Thoracic aorta (tissue), 2 donors: ENCODE results near the gene ISG15. TPM values are rescaled to one million over a fixed set of nuclear protein-coding genes. Genes with fewer than 3 reads are reported as not detected.

Source experiments
- ATAC-seq: fragments of 150-250 bp; one replicate; pipeline ENCODE4 v1.8.0; 2017; ENCODE audit warnings: low read depth; ENCODE audit not compliant: insufficient number of reproducible peaks, low FRiP score
- DNase-seq: peaks from one replicate; pipeline ENCODE4 v3.0.0-alpha.2; 2020; ENCODE audit warnings: low spot score
- H3K27ac ChIP-seq, 2 donors: fragments of 200-600 bp; sonication (generic); 1 replicate in 1 of 2; 2 replicates in 1 of 2; pipeline ENCODE4 v1.5.1; 2016; ENCODE audit warnings: mild to moderate bottlenecking in 2 of 2, moderate library complexity in 2 of 2
- H3K27me3 ChIP-seq: fragments of 200-600 bp; sonication (generic); replicated peaks from 2 replicates; pipeline ENCODE4 v1.6.0; 2016; ENCODE audit warnings: mild to moderate bottlenecking; ENCODE audit not compliant: insufficient read depth
- H3K36me3 ChIP-seq: fragments of 200-600 bp; sonication (generic); one replicate; pipeline ENCODE4 v1.5.1; 2016
- H3K4me1 ChIP-seq, 2 donors: fragments of 200-600 bp; sonication (generic); 1 replicate in 1 of 2; 2 replicates in 1 of 2; pipeline versions ENCODE4 v1.5.1 to v1.6.0; 2016; ENCODE audit warnings: low read depth in 2 of 2, mild to moderate bottlenecking in 1 of 2; ENCODE audit not compliant: control insufficient read depth in 1 of 2
- H3K4me3 ChIP-seq: fragments of 200-600 bp; sonication (generic); 2 replicates; pipeline ENCODE4 v1.5.1; 2016; ENCODE audit warnings: mild to moderate bottlenecking
- H3K9me3 ChIP-seq: fragments of 200-600 bp; sonication (generic); 2 replicates; pipeline ENCODE4 v1.5.1; 2016
- CTCF ChIP-seq: fragments of 200-600 bp; sonication (generic); IDR thresholded peaks from one replicate; pipeline ENCODE4 v1.5.1; 2019; ENCODE audit warnings: antibody characterized with exemption
- total RNA-seq, 2 donors: library from RNA; depleted of rRNA; stranded (reverse); fragments of >200 nt; gene quantifications; one replicate each; pipeline versions ENCODE4 v1.1.0 to v1.2.3, GENCODE V29; 2016

ISG15 gene
- total RNA-seq, 2 donors from 2014 or later: 31.5 to 104 TPM

GRCh38 chr1:966135-966703 is 47.1 kb upstream of the ISG15 start, which contains the start of gene PLEKHN1:
TSS of gene PLEKHN1 (plus strand) at chr1:966482. CDS start at chr1:966532, 50 bp downstream.
- no peak for TF ChIP-seq CTCF
- H3K36me3 ChIP-seq: no peaks in the 10 kb centered on the region
- H3K27me3 ChIP-seq: no peaks in the 10 kb centered on the region
- DNase-seq (no peak), ATAC-seq (no peak)
- no peaks in the 10 kb centered on the region for H3K9me3 ChIP-seq
- peaks cover 6 to 14% of the 10 kb centered on the region in 2 donors for H3K4me1 ChIP-seq
- peak within 1 kb of the TSS; percentile 92 for H3K4me3 ChIP-seq
- peak within 1 kb of the TSS in 1 of 2 donors; percentile 48 for H3K27ac ChIP-seq

- no peak for TF ChIP-seq CTCF
- peaks cover 6 to 9% of the 10 kb centered on the region in 2 donors for H3K4me1 ChIP-seq
- peak overlapping the region; percentile 92 for H3K4me3 ChIP-seq
- H3K9me3 ChIP-seq: no peaks in the 10 kb centered on the region
- peak overlapping the region in 1 of 2 donors; percentile 48 for H3K27ac ChIP-seq
- no peak for DNase-seq
- H3K36me3 ChIP-seq: no peaks in the 10 kb centered on the region
- no peak for ATAC-seq
- peaks cover 1% of the 10 kb centered on the region for H3K27me3 ChIP-seq
These were observed 46.5 kb upstream of the ISG15 start for GRCh38 chr1:966704-967300.

GRCh38 chr1:967466-968343 is 45.6 kb upstream of the ISG15 start:
- TF ChIP-seq CTCF: no peak
- H3K4me1 ChIP-seq: peaks cover 6 to 9% of the 10 kb centered on the region in 2 donors
- H3K9me3 ChIP-seq: no peaks in the 10 kb centered on the region
- H3K4me3 ChIP-seq: peak overlapping the region; percentile 92
- H3K27ac ChIP-seq: no peak overlapping the region
- H3K27me3 ChIP-seq: peaks cover 5% of the 10 kb centered on the region
- H3K36me3 ChIP-seq: no peaks in the 10 kb centered on the region
- ATAC-seq (no peak), DNase-seq (no peak)

GRCh38 chr1:969260-969855 is 43.9 kb upstream of the ISG15 start:
- no peak for ATAC-seq
- Histone ChIP-seq H3K27ac (no peak overlapping the region), H3K4me1 (peaks cover 6 to 9% of the 10 kb centered on the region in 2 donors), H3K27me3 (peaks cover 5% of the 10 kb centered on the region), H3K36me3 (no peaks in the 10 kb centered on the region), H3K4me3 (no peak overlapping the region), H3K9me3 (no peaks in the 10 kb centered on the region)
- DNase-seq: no peak
- no peak for TF ChIP-seq CTCF
